GF-D8 (cell line): Measurements from ENCODE around the gene HCN4.
"Not testable (repeated sequence)": the region's sequence is repeated elsewhere in the genome, so short reads cannot be mapped to it uniquely, and the experiment has no call there.

Source experiments
- DNase-seq: peaks from one replicate; lab custom pipeline; 2025; lab: John Stamatoyannopoulos, UW

Gene HCN4

GRCh38 chr15:73326157-73326556, 42.6 kb downstream of the HCN4 start:
- DNase-seq: no peak

GRCh38 chr15:73325191-73325861, 43.4 kb downstream of the HCN4 start:
- no peak for DNase-seq

GRCh38 chr15:73324496-73325170, 44.1 kb downstream of the HCN4 start:
- DNase-seq: no peak

GRCh38 chr15:73323956-73324355, 44.8 kb downstream of the HCN4 start:
- no peak for DNase-seq

- DNase-seq: no peak
Observed at GRCh38 chr15:73323374-73323955, 45.3 kb downstream of the HCN4 start.

GRCh38 chr15:73322665-73323373, 45.9 kb downstream of the HCN4 start:
- no peak for DNase-seq

- DNase-seq: no peak
Observed at GRCh38 chr15:73321496-73322450, 47.0 kb downstream of the HCN4 start.

- no peak for DNase-seq
Observed at GRCh38 chr15:73320619-73321180, 48.1 kb downstream of the HCN4 start.

GRCh38 chr15:73319460-73320245, 49.1 kb downstream of the HCN4 start:
- no peak for DNase-seq

GRCh38 chr15:73318463-73319351, 50.1 kb downstream of the HCN4 start:
- no peak for DNase-seq

GRCh38 chr15:73317651-73318462, 50.9 kb downstream of the HCN4 start:
- DNase-seq: no peak

GRCh38 chr15:73313861-73314260, 54.9 kb downstream of the HCN4 start:
- DNase-seq: no peak

- no peak for DNase-seq
Observed at GRCh38 chr15:73308305-73308704, 60.5 kb downstream of the HCN4 start.

GRCh38 chr15:73305331-73306211, 63.2 kb downstream of the HCN4 start:
- DNase-seq: no peak

- no peak for DNase-seq
Observed at GRCh38 chr15:73303636-73304035, 65.1 kb downstream of the HCN4 start.

GRCh38 chr15:73300286-73300685, 68.5 kb downstream of the HCN4 start:
- not testable (repeated sequence) for DNase-seq

GRCh38 chr15:73298522-73299245, 70.1 kb downstream of the HCN4 start:
- DNase-seq: no peak
